GM12873 (cell line): ENCODE measurements around the gene CNPY4.
A peak's percentile ranks its signal among the peaks of the same experiment; 100 is the strongest.

Experiments
- CTCF ChIP-seq: IDR thresholded peaks from 2 replicates; pipeline ENCODE4 v1.5.1; 2012; ENCODE audit warnings: low read depth, mild to moderate bottlenecking, moderate library complexity, low read length, control low read depth; ENCODE audit not compliant: insufficient read depth; ENCODE audit errors: missing control alignments

The CNPY4 gene

GRCh38 chr7:100079024-100079560 is 40.3 kb upstream of the CNPY4 start:
- TF ChIP-seq CTCF, result no peak

- no peak for TF ChIP-seq CTCF
Measured at GRCh38 chr7:100080907-100081534, 38.4 kb upstream of the CNPY4 start.

GRCh38 chr7:100081535-100082102 is 37.8 kb upstream of the CNPY4 start, which contains the start of gene ZNF3:
TSS of gene ZNF3 (minus strand) at chr7:100081723. CDS start at chr7:100077357, 4,366 bp downstream.
- peak; percentile 82 for TF ChIP-seq CTCF

GRCh38 chr7:100082978-100083377 is 36.5 kb upstream of the CNPY4 start:
- TF ChIP-seq CTCF, result no peak

GRCh38 chr7:100085515-100085914 is 33.9 kb upstream of the CNPY4 start:
- TF ChIP-seq CTCF, result no peak

- TF ChIP-seq CTCF, result no peak
Measured at GRCh38 chr7:100087055-100087750, 32.2 kb upstream of the CNPY4 start.

GRCh38 chr7:100088095-100088620 is 31.3 kb upstream of the CNPY4 start:
- TF ChIP-seq CTCF, result no peak
